Rectal smooth muscle tissue (tissue), 1 donor: ENCODE results near the gene NHLRC1.

Experiments
- H3K27ac ChIP-seq: one replicate; pipeline ENCODE4 v1.7.0; 2013; ENCODE audit warnings: low read depth, low read length, inconsistent platforms
- H3K27me3 ChIP-seq: one replicate; pipeline ENCODE4 v1.7.0; 2013; ENCODE audit warnings: low read length; ENCODE audit not compliant: control insufficient read depth, insufficient read depth
- H3K36me3 ChIP-seq: one replicate; pipeline ENCODE4 v1.7.0; 2013; ENCODE audit warnings: low read length; ENCODE audit not compliant: control insufficient read depth, insufficient read depth
- H3K4me1 ChIP-seq: one replicate; pipeline ENCODE4 v1.7.0; 2013; ENCODE audit warnings: low read length; ENCODE audit not compliant: control insufficient read depth, insufficient read depth
- H3K4me3 ChIP-seq: one replicate; pipeline ENCODE4 v1.7.0; 2013; ENCODE audit warnings: low read length
- H3K9ac ChIP-seq: one replicate; pipeline ENCODE4 v1.7.0; 2013; ENCODE audit warnings: low read length

NHLRC1 gene

GRCh38 chr6:18099511-18099910, 23.0 kb downstream of the NHLRC1 start:
- Histone ChIP-seq H3K36me3 (no peaks in the 10 kb centered on the region), H3K27me3 (no peaks in the 10 kb centered on the region), H3K27ac (no peak overlapping the region), H3K4me3 (no peak overlapping the region), H3K9ac (no peak overlapping the region), H3K4me1 (no peaks in the 10 kb centered on the region)

- no peaks in the 10 kb centered on the region for H3K36me3 ChIP-seq
- H3K4me1 ChIP-seq, result no peaks in the 10 kb centered on the region
- H3K9ac ChIP-seq, result no peak overlapping the region
- no peak overlapping the region for H3K4me3 ChIP-seq
- H3K27ac ChIP-seq, result no peak overlapping the region
- H3K27me3 ChIP-seq, result no peaks in the 10 kb centered on the region
Observed at GRCh38 chr6:18096423-18096822, 26.1 kb downstream of the NHLRC1 start.

- Histone ChIP-seq H3K27ac (no peak overlapping the region), H3K27me3 (no peaks in the 10 kb centered on the region), H3K9ac (no peak overlapping the region), H3K4me3 (no peak overlapping the region), H3K36me3 (no peaks in the 10 kb centered on the region), H3K4me1 (no peaks in the 10 kb centered on the region)
Observed at GRCh38 chr6:18091382-18091781, 31.1 kb downstream of the NHLRC1 start.

GRCh38 chr6:18090349-18090786, 32.1 kb downstream of the NHLRC1 start:
- H3K27me3 ChIP-seq, result no peaks in the 10 kb centered on the region
- no peaks in the 10 kb centered on the region for H3K4me1 ChIP-seq
- no peak overlapping the region for H3K27ac ChIP-seq
- H3K4me3 ChIP-seq, result no peak overlapping the region
- no peak overlapping the region for H3K9ac ChIP-seq
- no peaks in the 10 kb centered on the region for H3K36me3 ChIP-seq

- Histone ChIP-seq H3K27ac (no peak overlapping the region), H3K27me3 (no peaks in the 10 kb centered on the region), H3K36me3 (no peaks in the 10 kb centered on the region), H3K4me3 (no peak overlapping the region), H3K9ac (no peak overlapping the region), H3K4me1 (no peaks in the 10 kb centered on the region)
Observed at GRCh38 chr6:18088419-18089296, 33.8 kb downstream of the NHLRC1 start.

GRCh38 chr6:18087396-18088165, 34.9 kb downstream of the NHLRC1 start:
- Histone ChIP-seq H3K27ac (no peak overlapping the region), H3K27me3 (no peaks in the 10 kb centered on the region), H3K4me3 (no peak overlapping the region), H3K36me3 (no peaks in the 10 kb centered on the region), H3K9ac (no peak overlapping the region), H3K4me1 (no peaks in the 10 kb centered on the region)

GRCh38 chr6:18081025-18081668, 41.3 kb downstream of the NHLRC1 start:
- no peak overlapping the region for H3K4me3 ChIP-seq
- H3K4me1 ChIP-seq, result no peaks in the 10 kb centered on the region
- H3K27me3 ChIP-seq, result no peaks in the 10 kb centered on the region
- no peaks in the 10 kb centered on the region for H3K36me3 ChIP-seq
- H3K9ac ChIP-seq, result no peak overlapping the region
- no peak overlapping the region for H3K27ac ChIP-seq

- Histone ChIP-seq H3K9ac (no peak overlapping the region), H3K4me1 (no peaks in the 10 kb centered on the region), H3K4me3 (no peak overlapping the region), H3K36me3 (no peaks in the 10 kb centered on the region), H3K27ac (no peak overlapping the region), H3K27me3 (no peaks in the 10 kb centered on the region)
Observed at GRCh38 chr6:18080544-18080943, 41.9 kb downstream of the NHLRC1 start.

GRCh38 chr6:18078866-18079265, 43.6 kb downstream of the NHLRC1 start:
- Histone ChIP-seq H3K27me3 (no peaks in the 10 kb centered on the region), H3K27ac (no peak overlapping the region), H3K4me1 (no peaks in the 10 kb centered on the region), H3K4me3 (no peak overlapping the region), H3K36me3 (no peaks in the 10 kb centered on the region), H3K9ac (no peak overlapping the region)

- Histone ChIP-seq H3K27me3 (no peaks in the 10 kb centered on the region), H3K4me1 (no peaks in the 10 kb centered on the region), H3K27ac (no peak overlapping the region), H3K36me3 (no peaks in the 10 kb centered on the region), H3K9ac (no peak overlapping the region), H3K4me3 (no peak overlapping the region)
Observed at GRCh38 chr6:18076231-18076630, 46.2 kb downstream of the NHLRC1 start.

- Histone ChIP-seq H3K27ac (no peak overlapping the region), H3K9ac (no peak overlapping the region), H3K27me3 (no peaks in the 10 kb centered on the region), H3K4me1 (no peaks in the 10 kb centered on the region), H3K4me3 (no peak overlapping the region), H3K36me3 (no peaks in the 10 kb centered on the region)
Observed at GRCh38 chr6:18072841-18073240, 49.6 kb downstream of the NHLRC1 start.

- Histone ChIP-seq H3K36me3 (no peaks in the 10 kb centered on the region), H3K4me1 (no peaks in the 10 kb centered on the region), H3K4me3 (no peak overlapping the region), H3K27ac (no peak overlapping the region), H3K9ac (no peak overlapping the region), H3K27me3 (no peaks in the 10 kb centered on the region)
Observed at GRCh38 chr6:18070486-18070885, 52.0 kb downstream of the NHLRC1 start.
